Left ventricle myocardium inferior (tissue), 1 donor: Measurements from ENCODE around the gene LSAMP. TPM values are rescaled to one million over a fixed set of nuclear protein-coding genes. Genes with fewer than 3 reads are reported as not detected.
"Not testable (repeated sequence)": the region's sequence is repeated elsewhere in the genome, so short reads cannot be mapped to it uniquely, and the experiment has no call there.

ENCODE experiments used
- DNase-seq: peaks from one replicate; pipeline ENCODE4 v3.0.0-alpha.2; 2020
- H3K27ac ChIP-seq: fragments of 200-600 bp; replicated peaks from 2 replicates; pipeline ENCODE4 v1.8.0; 2021
- H3K27me3 ChIP-seq: fragments of 200-600 bp; 2 replicates; pipeline ENCODE4 v1.8.0; 2021; ENCODE audit warnings: low read depth
- H3K36me3 ChIP-seq: fragments of 200-600 bp; 2 replicates; pipeline ENCODE4 v1.8.0; 2021
- H3K4me1 ChIP-seq: fragments of 200-600 bp; 2 replicates; pipeline ENCODE4 v1.8.0; 2021
- H3K4me3 ChIP-seq: fragments of 200-600 bp; 2 replicates; pipeline ENCODE4 v1.8.0; 2021; ENCODE audit warnings: mild to moderate bottlenecking, moderate library complexity
- H3K9me3 ChIP-seq: fragments of 200-600 bp; replicated peaks from 2 replicates; pipeline ENCODE4 v1.8.0; 2021
- intact Hi-C: fragments of 100-400 bp; cut with micrococcal nuclease; formaldehyde crosslinking; loops from one replicate; pipeline ENCODE4 v1.11.0; 2022
- total RNA-seq: library from RNA; stranded (reverse); fragmentation: NEBNext Ultra II Directional; extraction: Animal tissue kit (Norgen Biotek cat#: 25700); gene quantifications from one replicate; pipeline ENCODE4 v1.2.1, GENCODE V29; 2021
- TF ChIP-seq, protein P1 (sequence below): fragments of 200-600 bp; IDR thresholded peaks from 2 replicates; pipeline ENCODE4 v1.8.0; 2021; ENCODE audit warnings: antibody characterized with exemption, mild to moderate bottlenecking, borderline replicate concordance
- donor health status: DM: no; HTN: yes; CAD: no; lungs with severe emphysema.

Gene LSAMP
- total RNA-seq, 1 donor from 2014 or later: 1.2 TPM

DNA sequence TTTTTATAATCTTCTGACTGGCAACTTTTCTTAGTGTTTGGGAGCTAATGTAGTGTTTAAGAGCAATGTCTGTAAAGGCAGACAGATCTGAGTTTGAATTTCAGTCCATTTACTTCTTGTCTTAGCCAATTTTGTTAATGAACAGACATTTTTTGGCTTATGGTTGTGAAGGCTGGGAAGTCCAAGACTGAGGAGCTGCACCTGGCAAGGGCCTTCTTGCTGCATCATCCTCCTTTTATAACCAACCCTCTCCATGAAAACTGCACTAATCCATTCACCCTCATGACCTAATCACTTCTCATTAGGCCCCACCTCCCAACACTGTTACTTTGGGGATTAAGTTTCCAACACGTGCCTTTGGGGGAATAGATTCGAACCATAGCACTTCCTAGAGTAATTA is 657.5 kb downstream of the LSAMP start:
- Histone ChIP-seq H3K27me3 (no peaks in the 10 kb centered on the region), H3K4me1 (peaks cover 20% of the 10 kb centered on the region), H3K27ac (no peak overlapping the region), H3K36me3 (no peaks in the 10 kb centered on the region), H3K9me3 (no peaks in the 10 kb centered on the region), H3K4me3 (no peak overlapping the region)
- DNase-seq: no peak
- TF ChIP-seq, protein P1, sequence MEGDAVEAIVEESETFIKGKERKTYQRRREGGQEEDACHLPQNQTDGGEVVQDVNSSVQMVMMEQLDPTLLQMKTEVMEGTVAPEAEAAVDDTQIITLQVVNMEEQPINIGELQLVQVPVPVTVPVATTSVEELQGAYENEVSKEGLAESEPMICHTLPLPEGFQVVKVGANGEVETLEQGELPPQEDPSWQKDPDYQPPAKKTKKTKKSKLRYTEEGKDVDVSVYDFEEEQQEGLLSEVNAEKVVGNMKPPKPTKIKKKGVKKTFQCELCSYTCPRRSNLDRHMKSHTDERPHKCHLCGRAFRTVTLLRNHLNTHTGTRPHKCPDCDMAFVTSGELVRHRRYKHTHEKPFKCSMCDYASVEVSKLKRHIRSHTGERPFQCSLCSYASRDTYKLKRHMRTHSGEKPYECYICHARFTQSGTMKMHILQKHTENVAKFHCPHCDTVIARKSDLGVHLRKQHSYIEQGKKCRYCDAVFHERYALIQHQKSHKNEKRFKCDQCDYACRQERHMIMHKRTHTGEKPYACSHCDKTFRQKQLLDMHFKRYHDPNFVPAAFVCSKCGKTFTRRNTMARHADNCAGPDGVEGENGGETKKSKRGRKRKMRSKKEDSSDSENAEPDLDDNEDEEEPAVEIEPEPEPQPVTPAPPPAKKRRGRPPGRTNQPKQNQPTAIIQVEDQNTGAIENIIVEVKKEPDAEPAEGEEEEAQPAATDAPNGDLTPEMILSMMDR: no peak
- intact Hi-C loops: loop anchor here (10.0 kb wide), 1 partner anchor 573 kb away; no protein-coding TSS in a partner anchor

DNA sequence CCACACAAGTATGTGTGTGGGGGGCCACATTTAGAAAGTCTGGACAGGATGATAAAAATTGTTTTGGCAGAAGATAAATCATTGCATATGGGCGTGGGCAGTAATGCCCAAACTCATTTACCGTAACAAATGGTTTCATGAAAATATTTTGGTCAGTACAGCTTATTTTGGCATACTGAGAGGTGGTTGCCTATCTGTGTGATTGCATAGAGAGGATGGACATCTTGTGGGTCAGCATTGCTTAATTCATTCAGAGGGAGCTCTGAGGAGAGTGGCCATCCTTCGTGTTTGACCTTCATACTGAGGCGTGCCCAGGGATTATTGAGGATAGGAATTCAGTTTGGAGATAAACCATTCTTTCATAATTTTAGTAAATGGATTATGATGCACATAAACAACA is 659.5 kb downstream of the LSAMP start:
- intact Hi-C loops: loop anchor here (10.0 kb wide), 1 partner anchor 571 kb away; no protein-coding TSS in a partner anchor
- H3K27me3 ChIP-seq: no peaks in the 10 kb centered on the region
- H3K36me3 ChIP-seq: no peaks in the 10 kb centered on the region
- H3K27ac ChIP-seq: no peak overlapping the region
- no peaks in the 10 kb centered on the region for H3K9me3 ChIP-seq
- H3K4me3 ChIP-seq: no peak overlapping the region
- peaks cover 20% of the 10 kb centered on the region for H3K4me1 ChIP-seq
- no peak for DNase-seq
- TF ChIP-seq, protein P1: no peak

DNA sequence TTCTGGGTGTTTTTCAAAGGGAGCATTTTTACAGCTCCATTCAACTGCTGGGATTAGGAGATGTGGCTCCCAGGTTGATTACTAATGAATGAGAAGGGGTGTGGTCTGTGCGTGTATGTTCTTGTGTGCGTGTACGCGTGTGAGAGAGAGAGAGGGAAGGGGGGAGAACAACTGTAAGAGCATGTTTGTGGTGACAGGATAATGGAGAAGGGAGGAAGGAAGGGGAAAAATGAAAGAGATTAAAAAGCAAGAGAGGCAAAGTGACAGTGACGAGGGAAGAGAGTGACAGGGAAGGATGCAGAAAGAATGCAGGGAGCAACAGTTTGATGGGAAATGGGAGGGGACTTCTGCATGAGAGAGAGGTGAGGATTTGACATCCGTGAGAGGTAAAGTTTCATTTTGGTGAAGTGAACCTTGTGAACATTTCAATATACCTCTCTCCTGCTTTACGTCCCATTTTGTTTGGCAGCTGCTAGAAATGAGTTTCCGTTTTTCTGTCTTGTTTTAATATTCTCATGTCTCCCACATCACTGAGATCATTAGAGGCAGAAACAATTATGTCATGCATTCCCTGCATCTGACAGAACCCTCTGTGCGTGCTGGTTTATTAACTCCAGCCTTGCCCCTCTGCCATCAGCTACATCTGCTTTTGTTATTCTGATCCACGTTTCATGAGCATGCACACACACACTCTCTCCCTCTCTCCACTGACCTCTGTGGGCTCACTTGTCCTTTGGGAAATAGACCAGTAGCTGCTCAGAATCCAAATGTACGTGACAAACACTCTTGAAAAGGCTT is 660.3 kb downstream of the LSAMP start:
- TF ChIP-seq, protein P1: peak; percentile 1
- Histone ChIP-seq H3K36me3 (no peaks in the 10 kb centered on the region), H3K9me3 (no peaks in the 10 kb centered on the region), H3K27ac (peak overlapping the region; percentile 98), H3K4me3 (peak overlapping the region; percentile 87), H3K4me1 (peaks cover 20% of the 10 kb centered on the region), H3K27me3 (no peaks in the 10 kb centered on the region)
- DNase-seq: no peak
- intact Hi-C loops: loop anchor here (10.0 kb wide), 1 partner anchor 570 kb away; no protein-coding TSS in a partner anchor

DNA sequence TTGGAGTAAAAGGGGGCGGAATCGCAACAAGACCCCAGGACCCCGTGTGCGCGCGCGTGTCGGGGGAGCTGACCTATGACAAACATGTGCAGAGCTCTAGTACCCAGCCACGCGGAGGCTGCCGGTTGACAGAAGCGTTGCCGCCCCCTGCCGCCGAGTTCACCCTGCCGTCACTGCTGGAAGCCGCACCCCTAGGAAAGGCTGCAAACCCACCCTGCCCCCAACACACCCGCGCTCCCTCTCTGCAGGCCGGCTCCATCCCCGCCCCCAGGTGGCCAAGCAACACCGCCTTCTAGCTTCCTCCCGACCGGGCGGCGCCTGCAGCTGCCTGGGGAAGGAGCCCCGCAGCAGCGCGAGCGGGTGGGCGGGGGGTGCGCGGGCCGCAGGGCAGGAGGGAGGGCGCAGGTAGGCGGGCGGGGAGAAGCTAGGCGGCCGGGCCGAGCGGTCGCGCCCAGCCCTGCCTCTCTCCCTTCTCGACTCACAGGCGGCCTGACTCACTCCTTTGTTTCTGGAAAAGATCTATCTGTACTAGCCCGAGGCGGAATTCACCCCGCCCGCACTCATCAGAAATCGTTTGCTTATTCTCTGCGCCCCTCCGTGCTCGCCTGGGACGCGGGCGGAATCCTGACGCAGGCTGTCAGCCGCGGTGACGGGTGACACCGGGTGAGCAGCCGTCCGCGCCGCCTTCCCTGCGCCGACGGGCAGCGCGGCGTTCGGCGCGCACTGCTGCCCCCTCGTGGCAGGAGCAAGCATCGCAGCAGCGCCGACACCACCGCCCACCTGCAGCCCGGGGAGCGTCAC is 661.1 kb downstream of the LSAMP start:
- no peaks in the 10 kb centered on the region for H3K27me3 ChIP-seq
- H3K27ac ChIP-seq: peak overlapping the region; percentile 98
- TF ChIP-seq, protein P1: peak; percentile 98
- peak; percentile 92 for DNase-seq
- no peaks in the 10 kb centered on the region for H3K9me3 ChIP-seq
- H3K36me3 ChIP-seq: no peaks in the 10 kb centered on the region
- H3K4me1 ChIP-seq: peaks cover 20% of the 10 kb centered on the region
- peak overlapping the region; percentile 87 for H3K4me3 ChIP-seq
- intact Hi-C loops: loop anchor here (10.0 kb wide), 1 partner anchor 569 kb away; no protein-coding TSS in a partner anchor

DNA sequence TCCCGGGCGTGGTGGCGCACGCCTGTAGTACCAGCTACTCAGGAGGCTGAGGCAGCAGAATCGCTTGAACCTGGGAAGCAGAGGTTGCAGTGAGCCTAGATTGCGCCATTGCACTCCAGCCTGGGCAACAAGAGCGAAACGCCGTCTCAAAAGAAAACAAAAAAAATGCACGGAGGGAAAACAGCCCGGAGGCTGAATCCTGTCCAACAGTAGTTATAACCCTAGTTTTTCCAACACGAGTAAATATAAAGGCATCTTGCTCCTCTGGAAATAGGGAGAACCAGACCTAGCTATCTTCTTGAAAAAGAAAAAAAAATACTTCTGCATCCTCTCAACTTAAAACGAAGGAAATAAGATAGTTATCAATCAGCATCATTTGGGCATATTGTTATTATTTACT is 661.9 kb downstream of the LSAMP start:
- H3K4me1 ChIP-seq: peaks cover 20% of the 10 kb centered on the region
- peak overlapping the region; percentile 87 for H3K4me3 ChIP-seq
- H3K27me3 ChIP-seq, DNase-seq, H3K36me3 ChIP-seq, H3K9me3 ChIP-seq: not testable (repeated sequence)
- intact Hi-C loops: loop anchor here (10.0 kb wide), 1 partner anchor 569 kb away; no protein-coding TSS in a partner anchor
- peak overlapping the region; percentile 98 for H3K27ac ChIP-seq
